Aorta (tissue), 5 donors: Measurements from ENCODE around the gene MPV17. TPM values are rescaled to one million over a fixed set of nuclear protein-coding genes. Genes with fewer than 3 reads are reported as not detected.
"Not testable (repeated sequence)": the region's sequence is repeated elsewhere in the genome, so short reads cannot be mapped to it uniquely, and the experiment has no call there.

ENCODE experiments used
- ATAC-seq: fragments of 200-7000 bp; cut with Tn5 transposase; one replicate; pipeline ENCODE4 v1.9.1; 2022; ENCODE audit warnings: moderate library complexity; ENCODE audit not compliant: low FRiP score
- DNase-seq, 2 donors: peaks; one replicate each; pipeline ENCODE4 v3.0.0-alpha.2; 2020
- H3K27ac ChIP-seq, 2 donors: one replicate each; pipeline ENCODE4 v1.5.1; 2013; ENCODE audit warnings: low read length in 2 of 2, mild to moderate bottlenecking in 2 of 2, moderate library complexity in 2 of 2, control low read depth in 1 of 2, inconsistent platforms in 1 of 2, low read depth in 1 of 2
- H3K27me3 ChIP-seq, 2 donors: one replicate each; pipeline ENCODE4 v1.6.1; 2013; ENCODE audit warnings: control low read depth in 1 of 2, low read length in 1 of 2, mild to moderate bottlenecking in 1 of 2, moderate library complexity in 1 of 2; ENCODE audit not compliant: insufficient read depth in 2 of 2, control insufficient read depth in 1 of 2
- H3K36me3 ChIP-seq, 2 donors: one replicate each; pipeline ENCODE4 v1.6.1; 2013; ENCODE audit warnings: control low read depth in 1 of 2, low read length in 1 of 2, mild to moderate bottlenecking in 1 of 2; ENCODE audit not compliant: insufficient read depth in 2 of 2, control insufficient read depth in 1 of 2
- H3K4me1 ChIP-seq, 2 donors: one replicate each; pipeline ENCODE4 v1.6.1; 2013; ENCODE audit warnings: low read length in 2 of 2, control low read depth in 1 of 2, mild to moderate bottlenecking in 1 of 2, moderate library complexity in 1 of 2; ENCODE audit not compliant: insufficient read depth in 2 of 2, control insufficient read depth in 1 of 2
- H3K4me3 ChIP-seq, 2 donors: one replicate each; pipeline ENCODE4 v1.5.1; 2013; ENCODE audit warnings: low read length in 2 of 2, control low read depth in 1 of 2, mild to moderate bottlenecking in 1 of 2
- H3K9me3 ChIP-seq: one replicate; pipeline ENCODE4 v1.6.1; 2013; ENCODE audit warnings: mild to moderate bottlenecking, low read length; ENCODE audit not compliant: control insufficient read depth
- WGBS, 2 donors: extraction: QIAGEN DNeasy Blood & Tissue Kit; methylation state at CpG; one replicate each; pipeline ENCODE4 v1.1.7; 2013; 5-methylcytosine and 5-hydroxymethylcytosine counted together
- intact Hi-C, 2 donors: fragments of 100-400 bp; cut with DNase I; formaldehyde crosslinking; loops; one replicate each; pipeline versions ENCODE4 v1.14.2 to v1.15.0; 2022
- polyA plus RNA-seq, 2 donors: library from polyadenylated mRNA; stranded (reverse); fragments of 200-250 nt; gene quantifications; one replicate each; pipeline ENCODE4 v1.2.3, GENCODE V29; 2013
- total RNA-seq, 2 donors: library from RNA; stranded (reverse); fragmentation: NEBNext Ultra II Directional; extraction: Animal tissue kit (Norgen Biotek cat#: 25700); gene quantifications; one replicate each; pipeline ENCODE4 v1.2.1, GENCODE V29; 2021
- donor health status: healthy with polysubstance abuse.
- donor health status: Bipolar disorder and iron deficiency.
- donor health status: DM: no; HTN: no; CAD: no.
- donor health status: DM: no; HTN: no; CAD: no.
- donor health status: DM: yes; HTN: yes; CAD: no.

MPV17 gene
- total and polyA plus RNA-seq, 4 donors = 47.5 to 80.6 (median 59.3) TPM

- Histone ChIP-seq H3K9me3 (no peaks in the 10 kb centered on the region), H3K27me3 (no peaks in the 10 kb centered on the region), H3K36me3 (peaks cover 9 to 15% of the 10 kb centered on the region in 2 donors), H3K4me3 (no peak overlapping the region), H3K27ac (no peak overlapping the region), H3K4me1 (no peaks in the 10 kb centered on the region)
- no peak for DNase-seq
- 93 to 94% methylated on average over 7 of the region's 7 CpGs for WGBS, 2 donors
- no peak for ATAC-seq
- intact Hi-C loops = no loop called here
Measured at GRCh38 chr2:27336173-27336572, 13.3 kb upstream of the MPV17 start.

- no peaks in the 10 kb centered on the region for H3K4me1 ChIP-seq
- no peak for ATAC-seq
- H3K27me3 ChIP-seq = no peaks in the 10 kb centered on the region
- H3K27ac ChIP-seq = no peak overlapping the region
- intact Hi-C loops = no loop called here
- 90 to 93% methylated on average over 3 of the region's 3 CpGs for WGBS, 2 donors
- no peaks in the 10 kb centered on the region for H3K9me3 ChIP-seq
- H3K36me3 ChIP-seq = peaks cover 9 to 15% of the 10 kb centered on the region in 2 donors
- no peak for DNase-seq
- no peak overlapping the region for H3K4me3 ChIP-seq
Measured at GRCh38 chr2:27335311-27335710, 12.4 kb upstream of the MPV17 start.

- peaks cover 4 to 13% of the 10 kb centered on the region in 2 donors for H3K36me3 ChIP-seq
- H3K9me3 ChIP-seq = no peaks in the 10 kb centered on the region
- no peak overlapping the region for H3K4me3 ChIP-seq
- intact Hi-C loops = no loop called here
- ATAC-seq (no peak), DNase-seq (no peak)
- peaks cover 0 to 7% of the 10 kb centered on the region in 2 donors for H3K4me1 ChIP-seq
- no peaks in the 10 kb centered on the region for H3K27me3 ChIP-seq
- H3K27ac ChIP-seq = no peak overlapping the region
- 89 to 93% methylated on average over 5 of the region's 5 CpGs for WGBS, 2 donors
Measured at GRCh38 chr2:27324720-27325119, 1.8 kb upstream of the MPV17 start.

GRCh38 chr2:27323596-27324285 is 844 bp upstream of the MPV17 start:
- Histone ChIP-seq H3K36me3 (peaks cover 4 to 8% of the 10 kb centered on the region in 2 donors), H3K9me3 (no peaks in the 10 kb centered on the region), H3K27ac (peak overlapping the region in 1 of 2 donors; percentile 84), H3K27me3 (no peaks in the 10 kb centered on the region), H3K4me3 (peak overlapping the region; percentile 46 to 89), H3K4me1 (peaks cover 0 to 7% of the 10 kb centered on the region in 2 donors)
- ATAC-seq (no peak), DNase-seq (no peak)
- WGBS, 2 donors = 11 to 13% methylated on average over 5 of the region's 5 CpGs
- intact Hi-C loops = no loop called here

- WGBS, 2 donors = 3 to 4% methylated on average over 8 to 10 of the region's 10 CpGs
- peaks cover 0 to 7% of the 10 kb centered on the region in 2 donors for H3K4me1 ChIP-seq
- peak in 1 of 2 donors; percentile 52 for DNase-seq
- no peaks in the 10 kb centered on the region for H3K9me3 ChIP-seq
- H3K27ac ChIP-seq = peak overlapping the region in 1 of 2 donors; percentile 24
- peaks cover 0 to 6% of the 10 kb centered on the region in 2 donors for H3K36me3 ChIP-seq
- intact Hi-C loops = no loop called here
- ATAC-seq = peak; percentile 3
- H3K27me3 ChIP-seq = no peaks in the 10 kb centered on the region
- peak overlapping the region; percentile 46 to 67 for H3K4me3 ChIP-seq
Measured at GRCh38 chr2:27322301-27322765, 564 bp downstream of the MPV17 start.

- Histone ChIP-seq H3K4me3 (no peak overlapping the region), H3K27ac (no peak overlapping the region), H3K27me3 (no peaks in the 10 kb centered on the region), H3K36me3 (no peaks in the 10 kb centered on the region), H3K4me1 (peaks cover 0 to 7% of the 10 kb centered on the region in 2 donors), H3K9me3 (no peaks in the 10 kb centered on the region)
- 45 to 49% methylated on average over 8 of the region's 8 CpGs for WGBS, 2 donors
- intact Hi-C loops = no loop called here
- peak; percentile 57 to 85 for DNase-seq
- no peak for ATAC-seq
Measured at GRCh38 chr2:27320958-27321543, 1.8 kb downstream of the MPV17 start.

GRCh38 chr2:27319839-27320238 is 3.1 kb downstream of the MPV17 start:
- H3K4me1 ChIP-seq, H3K4me3 ChIP-seq, H3K27me3 ChIP-seq, H3K9me3 ChIP-seq, H3K36me3 ChIP-seq, H3K27ac ChIP-seq, ATAC-seq, intact Hi-C loops, DNase-seq: not testable (repeated sequence)
- 94% methylated on average over 15 of the region's 15 CpGs for WGBS, 2 donors

GRCh38 chr2:27316655-27317412 is 6.1 kb downstream of the MPV17 start:
- no peak for ATAC-seq
- intact Hi-C loops = no loop called here
- H3K9me3 ChIP-seq = no peaks in the 10 kb centered on the region
- no peak for DNase-seq
- H3K36me3 ChIP-seq = no peaks in the 10 kb centered on the region
- no peaks in the 10 kb centered on the region for H3K4me1 ChIP-seq
- no peak overlapping the region for H3K4me3 ChIP-seq
- H3K27ac ChIP-seq = no peak overlapping the region
- WGBS, 2 donors = 73 to 75% methylated on average over 12 of the region's 12 CpGs
- no peaks in the 10 kb centered on the region for H3K27me3 ChIP-seq
